Keratinocyte (primary cell): ENCODE measurements around the gene SLC44A3. TPM values are rescaled to one million over a fixed set of nuclear protein-coding genes. Genes with fewer than 3 reads are reported as not detected.

Source experiments
- DNase-seq: peaks from one replicate; pipeline ENCODE4 v3.0.0-alpha.2; 2011; ENCODE audit warnings: low read depth, missing footprints, low spot score
- FAIRE-seq: peaks from 2 replicates; lab custom pipeline; 2011; peaks lifted over from hg19 to GRCh38; lab: Jason Lieb, UNC
- H2AFZ ChIP-seq: 2 replicates; pipeline ENCODE4 v1.6.0; 2012; ENCODE audit warnings: low read length, control low read depth, inconsistent platforms; ENCODE audit not compliant: control insufficient read depth
- H3K27ac ChIP-seq: 2 replicates; pipeline ENCODE4 v1.5.1; 2011; ENCODE audit warnings: low read length; ENCODE audit not compliant: control insufficient read depth, insufficient read depth
- H3K27me3 ChIP-seq: 3 replicates; pipeline ENCODE4 v1.6.0; 2011; ENCODE audit warnings: low read length; ENCODE audit not compliant: control insufficient read depth, insufficient read depth; ENCODE audit errors: extremely low read depth
- H3K36me3 ChIP-seq, 2 experiments: 2 replicates in 1 of 2; 3 replicates in 1 of 2; pipeline ENCODE4 v1.5.1; 2011; ENCODE audit warnings: low read length in 2 of 2, mild to moderate bottlenecking in 1 of 2; ENCODE audit not compliant: control insufficient read depth in 2 of 2, insufficient read depth in 2 of 2; ENCODE audit errors: extremely low read depth in 1 of 2
- H3K4me1 ChIP-seq: 3 replicates; pipeline ENCODE4 v1.5.1; 2011; ENCODE audit warnings: low read length; ENCODE audit not compliant: control insufficient read depth, insufficient read depth; ENCODE audit errors: extremely low read depth
- H3K4me2 ChIP-seq: 3 replicates; pipeline ENCODE4 v1.6.0; 2011; ENCODE audit warnings: low read depth, low read length; ENCODE audit not compliant: control insufficient read depth, insufficient read depth; ENCODE audit errors: extremely low read depth
- H3K4me3 ChIP-seq, 3 experiments: fragments of 200-600 bp in 1 of 3; sonication (generic) in 1 of 3; 2 replicates in 2 of 3; 3 replicates in 1 of 3; pipeline ENCODE4 v1.5.1; 2011 to 2016; ENCODE audit warnings: low read length in 3 of 3, mild to moderate bottlenecking in 3 of 3, control low read depth in 2 of 3, inconsistent platforms in 1 of 3, low read depth in 1 of 3, mixed read lengths in 1 of 3, mixed run types in 1 of 3, moderate library complexity in 1 of 3; ENCODE audit not compliant: control insufficient read depth in 2 of 3, insufficient read depth in 2 of 3; ENCODE audit errors: extremely low read depth in 1 of 3
- H3K79me2 ChIP-seq: 2 replicates; pipeline ENCODE4 v1.6.0; 2012; ENCODE audit warnings: low read length; ENCODE audit not compliant: control insufficient read depth, insufficient read depth
- H3K9ac ChIP-seq: 3 replicates; pipeline ENCODE4 v1.6.0; 2011; ENCODE audit warnings: low read length; ENCODE audit not compliant: control insufficient read depth, insufficient read depth; ENCODE audit errors: extremely low read depth
- H3K9me1 ChIP-seq: 3 replicates; pipeline ENCODE4 v1.6.0; 2011; ENCODE audit warnings: low read length; ENCODE audit not compliant: control insufficient read depth, insufficient read depth; ENCODE audit errors: extremely low read depth
- H3K9me3 ChIP-seq: 2 replicates; pipeline ENCODE4 v1.5.1; 2012; ENCODE audit warnings: low read depth, low read length; ENCODE audit not compliant: control insufficient read depth
- H4K20me1 ChIP-seq: 3 replicates; pipeline ENCODE4 v1.6.0; 2011; ENCODE audit warnings: low read length; ENCODE audit not compliant: control insufficient read depth, insufficient read depth; ENCODE audit errors: extremely low read depth
- CTCF ChIP-seq, 3 experiments: IDR thresholded peaks in 1 of 3; conservative IDR thresholded peaks in 1 of 3; optimal IDR thresholded peaks in 1 of 3; 2 replicates in 2 of 3; 3 replicates in 1 of 3; pipeline versions ENCODE3 to v1.5.1; 2011; ENCODE audit warnings: low read length in 3 of 3, mild to moderate bottlenecking in 3 of 3, moderate library complexity in 2 of 3, control low read depth in 1 of 3, inconsistent platforms in 1 of 3; ENCODE audit not compliant: insufficient read depth in 2 of 3; ENCODE audit errors: extremely low read depth in 1 of 3
- EZH2 ChIP-seq: IDR thresholded peaks from one replicate; pipeline ENCODE4 v1.6.1; 2012; ENCODE audit warnings: inconsistent platforms, mild to moderate bottlenecking, low read length, moderate library complexity
- dilution Hi-C: fragments of 300-500 bp; cut with MboI; formaldehyde crosslinking; loops from one replicate; pipeline ENCODE4 v1.7.0; 2020; ENCODE audit warnings: low sequenced_read_pairs; ENCODE audit not compliant: extremely low pct_ligation_motif_present
- polyA minus RNA-seq, 3 experiments: library from RNA; depleted of rRNA, polyadenylated mRNA; stranded (reverse); fragments of >200 nt; gene quantifications; 1 replicate in 1 of 3; 2 replicates in 1 of 3; 3 replicates in 1 of 3; pipeline ENCODE4 v1.2.3, GENCODE V29; 2011
- polyA plus RNA-seq, 5 experiments: library from polyadenylated mRNA; depleted of rRNA in 3 of 5; stranded (reverse) in 3 of 5; stranded (forward) in 1 of 5; unstranded in 1 of 5; fragments of >200 nt; gene quantifications; 1 replicate in 1 of 5; 2 replicates in 3 of 5; 3 replicates in 1 of 5; pipeline versions ENCODE4 v1.2.1 to v1.2.3, GENCODE V29; 2011 to 2012; ENCODE audit warnings: missing spikeins in 2 of 5, low read depth in 1 of 5, low replicate concordance in 1 of 5

The SLC44A3 gene
- polyA plus RNA-seq = 5.3 to 8.9 TPM (median 7.3 TPM) in 3 replicates
- polyA plus RNA-seq (2011; ENCODE audit: low read depth) = 2.1 TPM
- polyA plus RNA-seq (2011; cell fraction: cytosol; rRNA removed) = 6.9 and 11.4 TPM in 2 replicates
- 10.2 and 11.9 TPM in 2 replicates for polyA plus RNA-seq (2011; cell fraction: nucleus; rRNA removed)
- 4.0 and 4.7 TPM in 2 replicates for polyA plus RNA-seq (2012; ENCODE audit: low replicate concordance)
- polyA minus RNA-seq = 7.3 to 17.7 TPM (median 8.7 TPM) in 3 replicates
- 7.1 TPM for polyA minus RNA-seq (2011; cell fraction: cytosol; rRNA and poly(A)+ RNA removed)
- 5.4 and 6.7 TPM in 2 replicates for polyA minus RNA-seq (2011; cell fraction: nucleus; rRNA and poly(A)+ RNA removed)

GRCh38 chr1:94819945-94820746, at the start of gene SLC44A3:
SLC44A3 (plus strand) TSS chr1:94820357; CDS start chr1:94820452, 95 bp downstream.
- Histone ChIP-seq H3K79me2 (no peaks in the 10 kb centered on the region), H3K27ac (no peak within 1 kb of the TSS), H3K4me3 (peak within 1 kb of the TSS; percentile 74 to 79 (median 79)), H3K4me2 (peak within 1 kb of the TSS; percentile 98), H3K9me1 (no peaks in the 10 kb centered on the region), H3K36me3 (no peaks in the 10 kb centered on the region), H3K27me3 (no peaks in the 10 kb centered on the region), H3K9me3 (no peaks in the 10 kb centered on the region), H4K20me1 (no peaks in the 10 kb centered on the region), H3K4me1 (peaks cover 11% of the 10 kb centered on the region), H3K9ac (peak within 1 kb of the TSS; percentile 71), H2AFZ (peak within 1 kb of the TSS; percentile 93)
- DNase-seq (no peak), FAIRE-seq (no peak)
- dilution Hi-C loops = no loop called here
- TF ChIP-seq EZH2 (no peak), CTCF (optimal IDR thresholded peaks at IDR 0.05 in 1 of 3, IDR thresholded peaks at IDR 0.05 in 1 of 3, conservative IDR thresholded peaks at IDR 0.05 in 1 of 3; ENCODE audit: extremely low read depth in 1 of 3, insufficient read depth in 2 of 3, low read length in 3 of 3) (peak in 2 of 3 experiments; percentile 35 to 59)

DNA sequence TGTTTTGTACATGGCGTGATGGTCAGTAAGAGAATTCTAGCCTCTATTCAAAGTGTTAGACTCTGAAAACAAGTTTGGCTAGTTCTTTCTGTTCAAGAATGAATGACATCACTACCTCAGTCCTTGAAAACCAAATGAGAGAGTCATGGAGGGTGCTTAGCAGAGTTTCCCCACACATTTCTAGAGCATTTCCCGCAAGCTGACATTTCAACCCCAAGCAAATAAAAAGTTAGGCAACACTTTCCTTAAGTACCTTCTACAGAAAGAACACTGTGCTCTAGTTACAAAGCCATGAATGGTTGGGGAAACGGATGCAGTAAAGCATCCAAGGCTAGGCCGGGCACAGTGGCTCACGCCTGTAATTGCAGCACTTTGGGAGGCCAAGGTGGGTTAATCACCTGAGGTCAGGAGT, 47.9 kb upstream of the SLC44A3 start:
- Histone ChIP-seq H3K4me3 (no peak overlapping the region), H3K4me1 (peaks cover 14% of the 10 kb centered on the region), H3K36me3 (no peaks in the 10 kb centered on the region), H3K79me2 (no peaks in the 10 kb centered on the region), H3K27ac (no peak overlapping the region), H3K9me1 (no peaks in the 10 kb centered on the region), H2AFZ (no peak overlapping the region), H3K9me3 (peaks cover 1% of the 10 kb centered on the region), H3K27me3 (no peaks in the 10 kb centered on the region), H4K20me1 (no peaks in the 10 kb centered on the region), H3K4me2 (no peak overlapping the region), H3K9ac (no peak overlapping the region)
- FAIRE-seq = no peak
- no peak for TF ChIP-seq CTCF (optimal IDR thresholded peaks at IDR 0.05 in 1 of 3, IDR thresholded peaks at IDR 0.05 in 1 of 3, conservative IDR thresholded peaks at IDR 0.05 in 1 of 3; ENCODE audit: extremely low read depth in 1 of 3, insufficient read depth in 2 of 3, low read length in 3 of 3)
- TF ChIP-seq EZH2 = no peak
- no peak for DNase-seq
- dilution Hi-C loops = no loop called here
